HEK293T (cell line): Measurements from ENCODE around the gene ARMC7.

ENCODE experiments used
- CTCF ChIA-PET: fragments of 350-600 bp; formaldehyde crosslinking; extraction: SDS; loops from one replicate; lab custom pipeline; 2021; ENCODE audit warnings: antibody characterized with exemption, inconsistent platforms; lab: Yijun Ruan, JAX
- POLR2A ChIA-PET: fragments of 350-600 bp; formaldehyde crosslinking; extraction: SDS; loops from one replicate; lab custom pipeline; 2020; ENCODE audit warnings: antibody characterized with exemption, inconsistent platforms; lab: Yijun Ruan, JAX
- DNase-seq: peaks from one replicate; pipeline ENCODE4 v3.0.0; 2012; ENCODE audit warnings: mixed read lengths; ENCODE audit errors: extremely low spot score
- ARNT ChIP-seq: fragments of 450-650 bp; IDR thresholded peaks from 2 replicates; pipeline ENCODE4 v1.6.1; 2017; ENCODE audit warnings: mild to moderate bottlenecking
- BHLHE40 ChIP-seq: fragments of 450-650 bp; IDR thresholded peaks from 2 replicates; pipeline ENCODE4 v1.6.1; 2016; ENCODE audit warnings: mild to moderate bottlenecking, moderate library complexity, borderline replicate concordance
- CTBP1 ChIP-seq: fragments of 450-650 bp; IDR thresholded peaks from 2 replicates; pipeline ENCODE4 v1.6.1; 2016; ENCODE audit warnings: borderline replicate concordance
- ELF4 ChIP-seq: fragments of 450-650 bp; IDR thresholded peaks from 2 replicates; pipeline ENCODE4 v1.6.1; 2017; ENCODE audit warnings: antibody characterized with exemption
- FOXA1 ChIP-seq: fragments of 450-650 bp; IDR thresholded peaks from 2 replicates; pipeline ENCODE4 v1.6.1; 2016; ENCODE audit warnings: mild to moderate bottlenecking
- FOXK2 ChIP-seq: fragments of 450-650 bp; IDR thresholded peaks from 2 replicates; pipeline ENCODE4 v1.6.1; 2016; ENCODE audit warnings: mild to moderate bottlenecking
- FOXM1 ChIP-seq: fragments of 450-650 bp; IDR thresholded peaks from 2 replicates; pipeline ENCODE4 v1.6.1; 2017; ENCODE audit warnings: mild to moderate bottlenecking, borderline replicate concordance
- HDGF ChIP-seq: fragments of 450-650 bp; IDR thresholded peaks from 2 replicates; pipeline ENCODE4 v1.6.1; 2017; ENCODE audit warnings: antibody characterized with exemption, borderline replicate concordance
- L3MBTL2 ChIP-seq: fragments of 450-650 bp; conservative IDR thresholded peaks from 2 replicates; pipeline ENCODE4 v1.6.1; 2016; ENCODE audit warnings: mild to moderate bottlenecking
- LEF1 ChIP-seq: fragments of 450-650 bp; IDR thresholded peaks from 2 replicates; pipeline ENCODE4 v1.6.1; 2017; ENCODE audit warnings: mild to moderate bottlenecking, borderline replicate concordance
- NFRKB ChIP-seq: fragments of 450-650 bp; IDR thresholded peaks from 2 replicates; pipeline ENCODE4 v1.6.1; 2016; ENCODE audit warnings: mild to moderate bottlenecking, moderate library complexity
- PKNOX1 ChIP-seq: fragments of 450-650 bp; IDR thresholded peaks from 2 replicates; pipeline ENCODE4 v1.6.1; 2016
- SP1 ChIP-seq: fragments of 450-650 bp; IDR thresholded peaks from 2 replicates; pipeline ENCODE4 v1.6.1; 2017
- SUZ12 ChIP-seq: fragments of 450-650 bp; IDR thresholded peaks from 2 replicates; pipeline ENCODE4 v1.6.1; 2016; ENCODE audit warnings: mild to moderate bottlenecking
- TARDBP ChIP-seq: fragments of 450-650 bp; IDR thresholded peaks from 2 replicates; pipeline ENCODE4 v1.6.1; 2016
- ZNF384 ChIP-seq: fragments of 450-650 bp; IDR thresholded peaks from 2 replicates; pipeline ENCODE4 v1.6.1; 2016

Gene ARMC7

GRCh38 chr17:75102385-75102821 lies 7.4 kb upstream of the ARMC7 start:
- CTCF ChIA-PET = interaction anchor here (0.6 to 0.7 kb wide), 2 partner anchors 137 to 141 kb away, joined by 3 to 4 read pairs; no protein-coding TSS in a partner anchor
- no peak for TF ChIP-seq ELF4
- peak; percentile 68 for TF ChIP-seq PKNOX1
- POLR2A ChIA-PET = no interaction called here
- DNase-seq = no peak

- ChIA-PET CTCF (interaction anchor here (0.5 to 2.7 kb wide), 6 partner anchors 8 to 310 kb away, joined by 3 to 21 read pairs (median 6); partner anchors contain the start of gene NT5C), POLR2A (interaction anchor here (1.0 to 1.9 kb wide), 4 partner anchors 16 to 92 kb away, joined by 3 to 18 read pairs (median 4); partner anchors contain the start of genes MRPL58, NT5C and SLC16A5)
- no peak for DNase-seq
- TF ChIP-seq BHLHE40 = no peak
- 0 out of 2 replicates have a peak, but pooled peaks have one; percentile 21 for TF ChIP-seq ZNF384
Observed at GRCh38 chr17:75103601-75104554, 5.9 kb upstream of the ARMC7 start.

- CTCF ChIA-PET = interaction anchor here (0.5 to 2.7 kb wide), 24 partner anchors 9 to 167 kb away, joined by 3 to 21 read pairs (median 4); partner anchors contain the start of genes MRPL58 and NT5C
- peak; percentile 83 for DNase-seq
- POLR2A ChIA-PET = interaction anchor here (0.9 to 1.9 kb wide), 7 partner anchors 10 to 134 kb away, joined by 3 to 18 read pairs (median 5); partner anchors contain the start of genes MRPL58, NT5C and SLC16A5
- TF ChIP-seq ARNT (no peak), CTBP1 (peak; percentile 90), PKNOX1 (peak; percentile 52)
Observed at GRCh38 chr17:75105126-75106080, 4.4 kb upstream of the ARMC7 start.

- no peak for DNase-seq
- ChIA-PET POLR2A (interaction anchor here (1.5 kb wide), 1 partner anchor 75 kb away, joined by 3 read pairs; no protein-coding TSS in a partner anchor), CTCF (interaction anchor here (0.5 kb wide), 1 partner anchor 25 kb away, joined by 3 read pairs; no protein-coding TSS in a partner anchor)
- no peak for TF ChIP-seq L3MBTL2
- TF ChIP-seq FOXM1 = no peak
- TF ChIP-seq NFRKB = no peak
- TF ChIP-seq FOXA1 = no peak
- TF ChIP-seq ELF4 = no peak
- TF ChIP-seq LEF1 = no peak
- no peak for TF ChIP-seq CTBP1
Observed at GRCh38 chr17:75108193-75108592, 1.6 kb upstream of the ARMC7 start.

- POLR2A ChIA-PET = interaction anchor here (0.6 to 2.7 kb wide), 29 partner anchors 11 to 229 kb away, joined by 3 to 21 read pairs (median 4); partner anchors contain the start of genes ATP5PD, HID1, JPT1 and KCTD2
- TF ChIP-seq ARNT (no peak), SP1 (no peak), SUZ12 (no peak), CTBP1 (no peak), TARDBP (no peak), L3MBTL2 (no peak), ELF4 (no peak), PKNOX1 (no peak), NFRKB (no peak), FOXM1 (no peak), FOXA1 (no peak), LEF1 (no peak), ZNF384 (no peak), BHLHE40 (no peak), FOXK2 (no peak)
- CTCF ChIA-PET = interaction anchor here (0.7 to 2.2 kb wide), 2 partner anchors 162 to 221 kb away, joined by 3 to 5 read pairs; partner anchors contain the start of gene MIF4GD
- no peak for DNase-seq
Observed at GRCh38 chr17:75109046-75109406, 743 bp upstream of the ARMC7 start.

GRCh38 chr17:75110234-75110937 lies 617 bp downstream of the ARMC7 start:
- POLR2A ChIA-PET = interaction anchor here (0.6 to 2.7 kb wide), 38 partner anchors 10 to 236 kb away, joined by 3 to 21 read pairs (median 4); partner anchors contain the start of genes ATP5PD, CDR2L, GGA3 and HID1
- no peak for TF ChIP-seq ARNT
- no peak for TF ChIP-seq NFRKB
- TF ChIP-seq HDGF = no peak
- no peak for TF ChIP-seq SUZ12
- no peak for TF ChIP-seq SP1
- no peak for TF ChIP-seq TARDBP
- no peak for TF ChIP-seq FOXA1
- TF ChIP-seq LEF1 = no peak
- TF ChIP-seq L3MBTL2 = no peak
- no peak for TF ChIP-seq BHLHE40
- no peak for DNase-seq

More at GRCh38 chr17:75110234-75110937, 617 bp downstream of the ARMC7 start:
- CTCF ChIA-PET = interaction anchor here (0.6 to 2.2 kb wide), 4 partner anchors 52 to 161 kb away, joined by 3 to 5 read pairs (median 4); partner anchors contain the start of gene MIF4GD
